LNCaP clone FGC (cell line): ENCODE results near the gene CRISP1.
"Not testable (repeated sequence)": the region's sequence is repeated elsewhere in the genome, so short reads cannot be mapped to it uniquely, and the experiment has no call there.

Experiments used
- DNase-seq: peaks from one replicate; pipeline ENCODE4 v3.0.0-alpha.2; 2011; ENCODE audit warnings: low read depth
- H3K4me3 ChIP-seq: 2 replicates; pipeline ENCODE4 v1.5.1; 2011; ENCODE audit warnings: mild to moderate bottlenecking, low read depth, low read length, control low read depth
- TF ChIP-seq, protein P1 (sequence below): IDR thresholded peaks from 2 replicates; pipeline ENCODE4 v1.5.1; 2012; ENCODE audit warnings: mild to moderate bottlenecking; ENCODE audit not compliant: control insufficient read depth, insufficient read depth; ENCODE audit errors: extremely low read depth

CRISP1 gene

DNA sequence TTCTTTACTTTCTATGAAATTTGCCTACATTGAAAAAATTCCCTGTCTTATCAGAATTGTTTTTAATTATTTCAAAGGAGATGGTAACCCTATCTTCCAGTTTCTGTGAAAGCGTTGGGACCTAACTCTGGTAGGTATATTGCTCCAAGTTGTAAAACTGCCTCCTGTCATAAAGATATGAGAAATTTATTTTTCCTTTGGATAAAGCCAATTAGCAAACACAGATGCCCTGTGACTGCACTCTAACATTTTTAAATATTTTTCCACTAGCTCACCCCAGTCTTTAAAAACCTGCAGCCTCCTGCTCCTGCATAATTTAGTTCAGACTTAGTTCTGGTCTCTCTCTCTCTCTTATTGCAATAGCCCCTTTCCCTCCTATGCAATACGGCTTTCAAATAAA, 39.0 kb upstream of the CRISP1 start:
- H3K4me3 ChIP-seq = no peak overlapping the region
- TF ChIP-seq, protein P1, sequence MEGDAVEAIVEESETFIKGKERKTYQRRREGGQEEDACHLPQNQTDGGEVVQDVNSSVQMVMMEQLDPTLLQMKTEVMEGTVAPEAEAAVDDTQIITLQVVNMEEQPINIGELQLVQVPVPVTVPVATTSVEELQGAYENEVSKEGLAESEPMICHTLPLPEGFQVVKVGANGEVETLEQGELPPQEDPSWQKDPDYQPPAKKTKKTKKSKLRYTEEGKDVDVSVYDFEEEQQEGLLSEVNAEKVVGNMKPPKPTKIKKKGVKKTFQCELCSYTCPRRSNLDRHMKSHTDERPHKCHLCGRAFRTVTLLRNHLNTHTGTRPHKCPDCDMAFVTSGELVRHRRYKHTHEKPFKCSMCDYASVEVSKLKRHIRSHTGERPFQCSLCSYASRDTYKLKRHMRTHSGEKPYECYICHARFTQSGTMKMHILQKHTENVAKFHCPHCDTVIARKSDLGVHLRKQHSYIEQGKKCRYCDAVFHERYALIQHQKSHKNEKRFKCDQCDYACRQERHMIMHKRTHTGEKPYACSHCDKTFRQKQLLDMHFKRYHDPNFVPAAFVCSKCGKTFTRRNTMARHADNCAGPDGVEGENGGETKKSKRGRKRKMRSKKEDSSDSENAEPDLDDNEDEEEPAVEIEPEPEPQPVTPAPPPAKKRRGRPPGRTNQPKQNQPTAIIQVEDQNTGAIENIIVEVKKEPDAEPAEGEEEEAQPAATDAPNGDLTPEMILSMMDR = no peak

DNA sequence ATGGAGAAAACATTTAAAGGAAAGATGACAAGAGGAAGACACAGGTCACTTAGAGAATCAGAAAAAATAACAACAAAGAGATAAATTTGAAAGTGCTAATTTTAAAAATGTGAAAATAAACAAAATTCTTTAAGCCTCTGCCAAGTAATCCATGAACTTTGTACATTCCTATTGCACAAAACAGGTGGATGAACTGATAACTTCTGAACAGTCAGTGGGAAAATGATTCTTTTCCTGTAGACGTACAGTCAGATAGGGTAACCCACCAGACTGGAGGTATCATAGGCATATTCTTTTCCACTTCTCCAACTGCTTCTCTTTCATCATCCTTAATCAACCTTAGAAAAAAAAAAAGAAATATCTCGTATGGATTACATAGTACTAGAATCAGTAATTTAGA, 36.5 kb upstream of the CRISP1 start:
- no peak for DNase-seq
- H3K4me3 ChIP-seq = no peak overlapping the region
- TF ChIP-seq, protein P1 = no peak

More for the DNA sequence above, 39.0 kb upstream of the CRISP1 start:
- peak; percentile 14 for DNase-seq

DNA sequence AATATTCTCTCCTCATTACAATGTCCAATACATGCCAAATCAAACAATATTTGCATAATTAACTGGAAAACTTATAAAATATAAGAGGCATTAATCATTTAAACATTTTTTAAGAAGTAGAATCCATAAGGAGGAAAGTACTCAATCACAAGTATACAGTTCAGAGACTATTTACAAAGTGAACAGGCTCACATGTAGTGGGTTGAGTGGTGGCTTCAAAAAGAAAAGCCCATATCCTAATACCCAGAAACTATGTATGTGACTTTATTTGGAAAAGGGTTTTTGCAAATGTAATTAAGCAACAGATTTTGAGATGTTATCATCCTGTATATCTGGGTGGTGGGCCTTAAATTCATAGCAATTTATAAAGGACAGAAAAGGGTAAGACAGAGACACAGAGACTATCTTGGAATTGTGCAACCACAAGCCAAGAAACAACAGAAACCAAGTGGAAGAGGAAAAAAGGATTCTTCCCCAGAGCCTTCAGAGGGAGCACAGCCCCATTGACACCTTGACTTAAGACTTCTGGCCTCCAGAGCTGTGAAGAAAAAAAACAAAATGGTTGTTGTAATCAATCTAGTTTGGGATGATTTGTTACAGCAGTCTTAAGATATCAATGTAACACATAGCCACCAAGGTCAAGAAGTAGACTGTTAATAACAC, 32.7 kb upstream of the CRISP1 start:
- no peak overlapping the region for H3K4me3 ChIP-seq
- TF ChIP-seq, protein P1 = no peak
- no peak for DNase-seq

DNA sequence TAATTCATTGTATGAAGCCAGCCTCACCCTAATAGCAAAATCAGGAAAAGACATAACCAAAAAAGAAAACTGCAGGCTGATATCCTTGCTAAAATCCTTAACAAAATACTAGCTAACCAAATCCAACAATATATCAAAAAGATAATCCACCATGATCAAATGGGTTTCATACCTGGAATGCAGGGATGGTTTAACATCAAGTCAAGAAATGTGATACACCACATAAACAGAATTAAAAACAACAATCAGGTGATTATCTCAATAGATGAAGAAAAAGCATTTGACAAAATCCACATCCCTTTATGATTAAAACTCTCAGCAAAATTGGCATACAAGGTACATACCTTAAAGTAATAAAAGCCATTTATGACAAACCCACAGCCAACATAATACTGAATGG, 29.2 kb upstream of the CRISP1 start:
- not testable (repeated sequence) for H3K4me3 ChIP-seq, DNase-seq

DNA sequence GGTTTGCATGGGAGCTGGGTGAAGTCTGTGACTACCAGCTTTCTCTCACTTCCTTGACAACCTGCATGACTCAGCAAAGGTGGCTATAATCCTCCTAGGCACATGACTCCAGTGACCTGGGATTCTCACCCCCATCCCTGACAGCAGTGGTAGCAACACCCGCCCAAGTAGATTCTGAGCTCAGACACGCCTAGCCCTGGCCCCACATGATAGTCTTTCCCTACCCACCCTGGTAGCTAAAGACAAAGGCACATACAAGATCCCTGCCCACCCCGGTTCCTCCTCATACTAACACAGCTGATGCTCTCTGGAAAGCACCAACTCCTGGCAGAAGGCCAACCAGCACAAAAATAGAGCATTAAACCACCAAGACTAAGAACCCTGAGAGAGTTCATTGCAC, 25.9 kb upstream of the CRISP1 start:
- no peak for DNase-seq
- H3K4me3 ChIP-seq = no peak overlapping the region
- TF ChIP-seq, protein P1 = no peak

DNA sequence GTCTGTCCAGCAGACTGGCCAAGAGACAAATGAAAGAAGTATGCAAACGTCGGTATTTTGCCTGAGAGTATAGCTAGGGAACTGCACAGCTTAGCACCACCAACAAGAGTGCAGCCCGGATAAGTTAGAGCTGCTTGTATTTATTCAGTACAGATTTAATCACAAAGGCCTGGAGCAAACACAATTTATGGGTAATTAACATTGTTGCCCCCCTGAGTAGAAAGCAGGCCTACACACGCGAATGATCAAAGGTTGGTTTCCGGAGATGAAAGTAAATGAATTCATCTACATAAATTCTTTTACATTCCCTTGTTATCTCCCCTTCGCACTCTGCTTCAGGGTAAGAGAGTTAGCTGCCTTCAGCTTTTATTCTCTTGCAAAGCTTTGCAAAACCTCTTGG, 24.7 kb upstream of the CRISP1 start:
- DNase-seq = no peak
- TF ChIP-seq, protein P1 = no peak
- no peak overlapping the region for H3K4me3 ChIP-seq

DNA sequence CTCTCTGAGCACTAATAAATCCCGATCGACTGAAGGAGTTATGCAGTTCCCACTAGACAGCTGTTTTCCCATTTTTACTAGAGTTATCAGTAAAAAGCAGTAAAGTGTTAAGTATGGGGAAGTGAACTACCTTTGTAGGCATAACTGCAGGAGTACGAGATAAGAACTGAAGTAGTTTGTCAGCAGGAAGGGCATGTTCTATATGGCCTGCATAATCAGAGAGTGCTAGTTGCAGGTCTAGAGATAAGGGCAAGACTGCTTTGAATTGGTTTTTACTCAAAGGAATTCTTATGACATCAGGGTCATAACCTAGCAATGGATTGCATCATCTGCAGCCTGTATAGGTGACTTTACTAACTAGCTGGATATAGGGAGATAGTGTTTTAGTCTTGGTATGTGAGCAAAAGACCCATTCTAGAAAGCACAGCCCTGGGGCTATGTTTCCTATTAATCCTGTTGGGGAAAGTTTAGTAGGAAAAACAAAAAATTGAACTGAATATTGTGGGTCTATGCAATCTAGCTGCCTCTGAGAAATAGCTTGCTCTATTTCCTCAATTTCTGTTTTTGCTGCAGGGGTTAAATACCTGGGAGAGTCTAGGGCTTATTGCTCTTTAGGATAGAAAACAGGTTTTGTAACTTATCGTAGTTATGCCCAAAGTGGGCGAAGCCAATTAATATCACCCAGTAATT, 22.6 kb upstream of the CRISP1 start:
- DNase-seq = no peak
- TF ChIP-seq, protein P1 = no peak
- H3K4me3 ChIP-seq = no peak overlapping the region
